Endothelial cell of umbilical vein (primary cell): ENCODE results near the gene UBE2I. TPM values are rescaled to one million over a fixed set of nuclear protein-coding genes. Genes with fewer than 3 reads are reported as not detected.

Source experiments
- BruUV-seq: library from RNA; stranded (reverse); fragments of 400-500 nt; replicated peaks from 2 replicates; lab custom pipeline; 2021; lab: Mats Ljungman, UMichigan
- CTCF ChIA-PET: fragments of 300-600, 350-600 bp; sonication (Branson Sonifier 250); formaldehyde crosslinking; loops from one replicate; lab custom pipeline; 2021; ENCODE audit warnings: antibody characterized with exemption, inconsistent platforms; lab: Charles Lee
- POLR2A ChIA-PET: fragments of 300-600, 350-600 bp; sonication (Branson Sonifier 250); formaldehyde crosslinking; loops from one replicate; lab custom pipeline; 2021; ENCODE audit warnings: antibody characterized with exemption, inconsistent platforms; lab: Charles Lee
- DNase-seq: peaks from one replicate; pipeline ENCODE4 v3.0.0-alpha.2; 2011; ENCODE audit warnings: low read depth, low spot score
- FAIRE-seq: peaks from 2 replicates; lab custom pipeline; 2011; peaks lifted over from hg19 to GRCh38; lab: Jason Lieb, UNC
- H2AFZ ChIP-seq: 2 replicates; pipeline ENCODE4 v1.6.0; 2012; ENCODE audit warnings: low read depth, low read length, control low read depth, inconsistent platforms
- H3K27ac ChIP-seq: 2 replicates; pipeline ENCODE4 v1.5.1; 2011; ENCODE audit warnings: low read depth, mild to moderate bottlenecking, control low read depth, low read length, moderate library complexity; ENCODE audit not compliant: insufficient read depth
- H3K27me3 ChIP-seq, 2 experiments: 2 replicates each; pipeline versions ENCODE4 v1.6.0 to v1.6.1; 2011; ENCODE audit warnings: low read length in 2 of 2, mixed read lengths in 1 of 2; ENCODE audit not compliant: control insufficient read depth in 2 of 2, insufficient read depth in 2 of 2
- H3K36me3 ChIP-seq, 2 experiments: 2 replicates in 1 of 2; 3 replicates in 1 of 2; pipeline ENCODE4 v1.5.1; 2011; ENCODE audit warnings: low read length in 2 of 2, mild to moderate bottlenecking in 1 of 2, moderate library complexity in 1 of 2; ENCODE audit not compliant: control insufficient read depth in 2 of 2, insufficient read depth in 2 of 2; ENCODE audit errors: extremely low read depth in 1 of 2
- H3K4me1 ChIP-seq: 3 replicates; pipeline ENCODE4 v1.5.1; 2011; ENCODE audit warnings: mild to moderate bottlenecking, low read length; ENCODE audit not compliant: control insufficient read depth, insufficient read depth; ENCODE audit errors: extremely low read depth
- H3K4me2 ChIP-seq: 2 replicates; pipeline ENCODE4 v1.6.1; 2011; ENCODE audit warnings: low read length, control low read depth, mixed read lengths; ENCODE audit not compliant: insufficient read depth
- H3K4me3 ChIP-seq, 3 experiments: fragments of 200-600 bp in 1 of 3; sonication (generic), shearing (Covaris generic) in 1 of 3; replicated peaks in 1 of 3; 2 replicates each; pipeline ENCODE4 v1.5.1; 2011 to 2016; ENCODE audit warnings: control low read depth in 3 of 3, low read length in 3 of 3, mild to moderate bottlenecking in 2 of 3, inconsistent platforms in 1 of 3, low read depth in 1 of 3, moderate library complexity in 1 of 3; ENCODE audit not compliant: insufficient read depth in 1 of 3
- H3K79me2 ChIP-seq: 2 replicates; pipeline ENCODE4 v1.6.0; 2012; ENCODE audit warnings: low read length, inconsistent platforms; ENCODE audit not compliant: control insufficient read depth, insufficient read depth
- H3K9ac ChIP-seq: replicated peaks from 2 replicates; pipeline ENCODE3; 2011; ENCODE audit warnings: low read length, control low read depth; ENCODE audit not compliant: insufficient read depth; ENCODE audit errors: extremely low read depth
- H3K9me1 ChIP-seq: replicated peaks from 3 replicates; pipeline ENCODE4 v1.6.0; 2011; ENCODE audit warnings: mild to moderate bottlenecking, low read length; ENCODE audit not compliant: control insufficient read depth, insufficient read depth; ENCODE audit errors: extremely low read depth
- H3K9me3 ChIP-seq: replicated peaks from 2 replicates; pipeline ENCODE4 v1.5.1; 2012; ENCODE audit warnings: low read length, inconsistent platforms; ENCODE audit not compliant: control insufficient read depth, insufficient read depth
- H4K20me1 ChIP-seq: replicated peaks from 2 replicates; pipeline ENCODE3; 2011; ENCODE audit warnings: mild to moderate bottlenecking, low read length; ENCODE audit not compliant: control insufficient read depth, insufficient read depth; ENCODE audit errors: extremely low read depth
- EZH2 ChIP-seq: IDR thresholded peaks from 2 replicates; pipeline ENCODE4 v1.6.1; 2012; ENCODE audit warnings: borderline replicate concordance, low read depth, mild to moderate bottlenecking, moderate library complexity, low read length, inconsistent platforms; ENCODE audit not compliant: severe bottlenecking
- FOS ChIP-seq: IDR thresholded peaks from 2 replicates; pipeline ENCODE4 v1.6.1; 2011; ENCODE audit warnings: mild to moderate bottlenecking, low read length, moderate library complexity, borderline replicate concordance; ENCODE audit not compliant: insufficient read depth
- GATA2 ChIP-seq: IDR thresholded peaks from 2 replicates; pipeline ENCODE4 v1.7.0; 2011; ENCODE audit warnings: low read depth, mild to moderate bottlenecking, moderate library complexity, mixed read lengths, low read length; ENCODE audit not compliant: insufficient read length, insufficient read depth
- JUN ChIP-seq: IDR thresholded peaks from 2 replicates; pipeline ENCODE4 v1.6.1; 2011; ENCODE audit warnings: borderline replicate concordance, low read depth; ENCODE audit not compliant: insufficient read length, insufficient read depth
- MYC ChIP-seq: IDR thresholded peaks from one replicate; pipeline ENCODE4 v1.6.1; 2011; ENCODE audit warnings: mild to moderate bottlenecking, low read depth, low read length
- POLR2A ChIP-seq: IDR thresholded peaks from 2 replicates; pipeline ENCODE4 v1.6.1; 2012; ENCODE audit warnings: low read depth, mild to moderate bottlenecking, control low read depth, low read length
- POLR2AphosphoS5 ChIP-seq: IDR thresholded peaks from 2 replicates; pipeline ENCODE4 v1.6.1; 2012; ENCODE audit warnings: low read depth, mild to moderate bottlenecking, control low read depth, low read length, moderate library complexity; ENCODE audit not compliant: insufficient read depth
- dilution Hi-C: fragments of 300-500 bp; cut with MboI; formaldehyde crosslinking; loops from one replicate; pipeline ENCODE4 v1.15.0; 2019; ENCODE audit warnings: low sequenced_read_pairs; ENCODE audit not compliant: extremely low pct_ligation_motif_present
- intact Hi-C: fragments of 100-400 bp; cut with micrococcal nuclease; formaldehyde crosslinking; loops from one replicate; pipeline ENCODE4 v1.10.0; 2022
- polyA plus RNA-seq, 4 experiments: library from polyadenylated mRNA; depleted of rRNA in 3 of 4; stranded (reverse) in 3 of 4; unstranded in 1 of 4; fragments of >200 nt; gene quantifications; 2 replicates each; pipeline versions ENCODE4 v1.2.1 to v1.2.3, GENCODE V29; 2011 to 2012; ENCODE audit warnings: missing spikeins in 1 of 4
- total RNA-seq: library from RNA; stranded (reverse); gene quantifications from 2 replicates; pipeline ENCODE4 v1.2.3, GENCODE V29; 2021
- TF ChIP-seq, protein P1 (sequence below), 2 donors: IDR thresholded peaks; 1 replicate in 1 of 2; 2 replicates in 1 of 2; pipeline ENCODE4 v1.5.1; 2011; ENCODE audit warnings: low read length in 2 of 2, mild to moderate bottlenecking in 2 of 2, moderate library complexity in 2 of 2, control low read depth in 1 of 2, inconsistent platforms in 1 of 2, low read depth in 1 of 2; ENCODE audit not compliant: insufficient read depth in 1 of 2; ENCODE audit errors: extremely low read depth in 1 of 2
- TF ChIP-seq, protein P2 (sequence below): IDR thresholded peaks from 2 replicates; pipeline ENCODE4 v1.6.1; 2011; ENCODE audit not compliant: insufficient read depth, insufficient read length

UBE2I gene
- total and polyA plus RNA-seq, 2 donors (not counting 3 experiments of a cell fraction or from before 2014, with no cell fraction given) = 122 to 233 TPM

DNA sequence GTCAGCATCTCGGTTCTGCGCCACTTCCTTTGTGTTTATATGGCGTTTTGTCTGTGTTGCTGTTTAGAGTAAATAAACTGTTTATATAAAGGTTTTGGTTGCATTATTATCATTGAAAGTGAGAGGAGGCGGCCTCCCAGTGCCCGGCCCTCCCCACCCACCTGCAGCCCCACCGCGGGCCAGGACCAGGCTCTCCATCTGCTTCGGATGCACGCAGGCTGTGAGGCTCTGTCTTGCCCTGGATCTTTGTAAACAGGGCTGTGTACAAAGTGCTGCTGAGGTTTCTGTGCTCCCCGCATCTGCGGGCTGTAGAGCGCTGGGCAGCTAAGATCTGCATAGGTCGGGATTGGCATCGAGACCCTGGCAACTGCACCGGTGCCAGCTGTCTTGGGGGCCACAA is 15.8 kb downstream of the UBE2I start:
- no peak for DNase-seq
- POLR2A ChIA-PET = no interaction called here
- no peak overlapping the region for H3K27ac ChIP-seq
- no peak overlapping the region for H3K9ac ChIP-seq
- intact Hi-C loops (no loop called here), dilution Hi-C loops (no loop called here)
- no peak overlapping the region for H2AFZ ChIP-seq
- no peaks in the 10 kb centered on the region for H3K9me1 ChIP-seq
- H3K4me2 ChIP-seq = no peak overlapping the region
- H3K9me3 ChIP-seq = no peaks in the 10 kb centered on the region
- FAIRE-seq = no peak
- no peaks in the 10 kb centered on the region for H3K27me3 ChIP-seq
- no peaks in the 10 kb centered on the region for H3K79me2 ChIP-seq
- CTCF ChIA-PET = no interaction called here
- no peaks in the 10 kb centered on the region for H4K20me1 ChIP-seq
- H3K4me1 ChIP-seq = no peaks in the 10 kb centered on the region
- BruUV-seq = no TSS peak
- peaks cover 3 to 27% of the 10 kb centered on the region in 2 experiments for H3K36me3 ChIP-seq
- no peak overlapping the region for H3K4me3 ChIP-seq
- TF ChIP-seq POLR2AphosphoS5 (no peak), FOS (no peak), MYC (no peak)
- TF ChIP-seq, protein P1, sequence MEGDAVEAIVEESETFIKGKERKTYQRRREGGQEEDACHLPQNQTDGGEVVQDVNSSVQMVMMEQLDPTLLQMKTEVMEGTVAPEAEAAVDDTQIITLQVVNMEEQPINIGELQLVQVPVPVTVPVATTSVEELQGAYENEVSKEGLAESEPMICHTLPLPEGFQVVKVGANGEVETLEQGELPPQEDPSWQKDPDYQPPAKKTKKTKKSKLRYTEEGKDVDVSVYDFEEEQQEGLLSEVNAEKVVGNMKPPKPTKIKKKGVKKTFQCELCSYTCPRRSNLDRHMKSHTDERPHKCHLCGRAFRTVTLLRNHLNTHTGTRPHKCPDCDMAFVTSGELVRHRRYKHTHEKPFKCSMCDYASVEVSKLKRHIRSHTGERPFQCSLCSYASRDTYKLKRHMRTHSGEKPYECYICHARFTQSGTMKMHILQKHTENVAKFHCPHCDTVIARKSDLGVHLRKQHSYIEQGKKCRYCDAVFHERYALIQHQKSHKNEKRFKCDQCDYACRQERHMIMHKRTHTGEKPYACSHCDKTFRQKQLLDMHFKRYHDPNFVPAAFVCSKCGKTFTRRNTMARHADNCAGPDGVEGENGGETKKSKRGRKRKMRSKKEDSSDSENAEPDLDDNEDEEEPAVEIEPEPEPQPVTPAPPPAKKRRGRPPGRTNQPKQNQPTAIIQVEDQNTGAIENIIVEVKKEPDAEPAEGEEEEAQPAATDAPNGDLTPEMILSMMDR (IDR thresholded peaks at IDR 0.05; ENCODE audit: extremely low read depth in 1 of 2, insufficient read depth in 1 of 2, low read depth in 1 of 2, low read length in 2 of 2) = no peak

DNA sequence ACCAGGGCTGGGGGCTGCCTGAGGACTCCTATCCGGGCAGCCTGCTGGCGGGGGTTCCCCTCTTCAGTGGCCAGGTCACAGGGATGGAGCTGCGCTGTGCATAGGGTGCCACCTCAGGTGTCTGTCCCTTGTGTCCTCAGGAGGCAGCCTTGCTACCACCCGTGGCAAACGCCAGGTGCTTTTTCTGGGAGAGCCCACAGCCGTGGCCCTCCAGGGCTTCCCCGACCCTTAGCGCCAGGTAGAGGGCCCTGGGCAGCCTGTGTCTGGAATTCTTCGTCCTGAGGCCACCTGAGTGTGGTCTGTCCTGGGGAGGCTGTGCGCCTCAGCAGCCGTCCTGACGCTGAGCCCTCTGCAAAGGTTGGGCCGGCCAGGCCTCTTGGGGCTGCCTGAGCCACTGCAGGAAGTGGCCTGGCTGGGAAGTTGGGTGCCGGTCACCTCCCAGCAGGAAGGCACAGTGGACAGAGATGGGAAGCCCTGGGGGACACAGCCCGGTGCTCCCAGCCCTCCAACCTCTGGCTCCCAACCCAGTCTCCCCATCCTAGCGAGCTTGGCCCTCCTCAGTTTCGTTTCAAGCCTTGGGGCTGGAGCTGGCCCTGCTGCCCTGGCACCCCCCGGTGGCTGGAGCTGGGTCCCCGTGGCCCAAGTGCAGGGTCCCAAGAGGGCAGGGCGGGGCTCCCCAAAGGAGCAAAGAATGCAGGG is 16.4 kb downstream of the UBE2I start:
- dilution Hi-C loops = no loop called here
- FAIRE-seq = no peak

More for the DNA sequence above, 16.4 kb downstream of the UBE2I start:
- intact Hi-C loops = no loop called here
- H3K27me3 ChIP-seq = peaks cover 0 to 2% of the 10 kb centered on the region in 2 experiments
- H3K4me2 ChIP-seq = no peak overlapping the region
- no peaks in the 10 kb centered on the region for H3K4me1 ChIP-seq
- no peak overlapping the region for H3K4me3 ChIP-seq
- H3K36me3 ChIP-seq = peaks cover 3 to 21% of the 10 kb centered on the region in 2 experiments
- no peak overlapping the region for H3K27ac ChIP-seq
- H3K79me2 ChIP-seq = no peaks in the 10 kb centered on the region
- DNase-seq = no peak
- TF ChIP-seq JUN (no peak), POLR2AphosphoS5 (no peak), POLR2A (no peak), MYC (no peak), GATA2 (no peak), EZH2 (no peak), FOS (no peak)
- TF ChIP-seq, protein P1 (IDR thresholded peaks at IDR 0.05; ENCODE audit: extremely low read depth in 1 of 2, insufficient read depth in 1 of 2, low read depth in 1 of 2, low read length in 2 of 2) = no peak
- TF ChIP-seq, protein P2, sequence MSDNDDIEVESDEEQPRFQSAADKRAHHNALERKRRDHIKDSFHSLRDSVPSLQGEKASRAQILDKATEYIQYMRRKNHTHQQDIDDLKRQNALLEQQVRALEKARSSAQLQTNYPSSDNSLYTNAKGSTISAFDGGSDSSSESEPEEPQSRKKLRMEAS = no peak
- no peak overlapping the region for H2AFZ ChIP-seq
- no peaks in the 10 kb centered on the region for H4K20me1 ChIP-seq
- no peaks in the 10 kb centered on the region for H3K9me3 ChIP-seq
- no TSS peak for BruUV-seq
- no peaks in the 10 kb centered on the region for H3K9me1 ChIP-seq
- POLR2A ChIA-PET = no interaction called here
- H3K9ac ChIP-seq = no peak overlapping the region
- CTCF ChIA-PET = interaction anchor here (1.0 kb wide), 1 partner anchor 9 kb away, joined by 3 read pairs; no protein-coding TSS in a partner anchor
